Inflammatory macrophage treated with lipopolysaccharide for 1 hour (primary cell): ENCODE measurements around the gene RNF5.
"Not testable (repeated sequence)": the region's sequence is repeated elsewhere in the genome, so short reads cannot be mapped to it uniquely, and the experiment has no call there.

Experiments
- DNase-seq, 2 donors: peaks; one replicate each; pipeline ENCODE4 v3.0.0-alpha.2; 2020 to 2022

Gene RNF5, protein sequence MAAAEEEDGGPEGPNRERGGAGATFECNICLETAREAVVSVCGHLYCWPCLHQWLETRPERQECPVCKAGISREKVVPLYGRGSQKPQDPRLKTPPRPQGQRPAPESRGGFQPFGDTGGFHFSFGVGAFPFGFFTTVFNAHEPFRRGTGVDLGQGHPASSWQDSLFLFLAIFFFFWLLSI

GRCh38 chr6:32177788-32178546, at the start of gene RNF5:
Gene RNF5 (plus strand): TSS chr6:32178405. CDS start chr6:32178512, 107 bp downstream.
- DNase-seq = peak; percentile 99 to 100

DNA sequence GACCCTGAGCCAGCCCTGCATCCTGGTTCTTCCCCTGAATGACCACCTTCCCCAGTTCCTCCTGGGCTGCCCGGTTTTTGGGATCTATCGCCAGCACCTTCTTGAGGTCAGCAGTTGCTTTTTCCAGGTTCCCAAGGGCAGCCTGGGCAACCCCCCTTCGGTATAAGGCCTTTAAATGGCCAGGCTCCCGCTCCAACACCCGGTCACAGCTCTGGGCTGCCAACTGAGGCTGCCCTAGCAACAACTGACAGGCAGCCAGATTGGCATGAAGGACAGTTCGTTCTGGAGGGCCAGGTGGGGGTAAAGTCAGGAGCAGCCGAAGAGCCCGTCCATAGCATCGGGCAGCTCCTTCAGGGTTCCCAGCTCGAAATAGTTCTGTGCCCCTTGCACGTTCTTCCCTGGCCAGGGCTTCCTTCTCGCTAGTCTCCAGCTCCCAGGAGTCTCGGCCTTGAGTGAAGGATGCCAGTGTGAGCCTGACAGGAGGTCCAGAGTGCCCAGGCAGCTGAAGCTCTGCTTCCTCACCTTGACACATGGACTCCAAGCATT, 49.4 kb upstream of the RNF5 start:
- no peak for DNase-seq

DNA sequence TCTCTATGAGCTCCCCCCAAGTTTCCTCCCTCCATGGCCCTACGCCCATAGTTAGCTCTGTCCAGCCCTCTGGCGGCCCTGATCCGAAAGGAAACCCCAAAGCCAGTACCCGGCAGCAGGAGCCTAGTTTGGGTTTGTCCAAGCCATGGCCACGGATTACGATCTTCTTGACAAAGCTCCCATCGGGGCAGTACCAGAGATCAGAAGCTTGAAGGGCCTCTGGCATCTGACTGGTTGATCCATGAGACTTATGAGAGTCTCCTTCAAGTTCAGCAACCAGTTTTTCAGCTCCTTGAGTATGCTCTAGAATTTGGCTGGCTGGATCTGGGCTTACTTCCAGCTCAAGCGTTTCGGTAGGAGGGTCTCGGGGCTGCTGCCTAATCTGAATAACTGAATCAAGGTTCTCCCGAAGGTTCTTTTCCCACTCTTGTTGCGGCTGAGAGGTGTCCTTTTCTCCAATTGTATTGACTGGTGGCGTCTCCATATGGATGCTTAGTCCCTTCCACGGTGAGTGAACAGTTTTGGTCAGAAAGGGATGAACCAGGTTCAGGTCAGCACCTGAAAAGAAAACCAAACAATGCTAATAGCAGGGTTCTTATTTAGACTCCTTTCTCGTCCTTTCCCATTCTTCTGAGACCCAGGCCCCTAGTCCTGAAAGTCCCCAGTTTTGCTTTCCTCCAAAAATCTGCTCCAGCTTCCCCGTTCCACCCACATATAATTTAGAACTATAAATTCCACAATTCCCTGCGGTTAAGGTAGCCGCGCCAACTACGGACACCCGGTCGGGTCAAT, 48.7 kb upstream of the RNF5 start:
- no peak for DNase-seq

- no peak for DNase-seq
These were observed 46.7 kb upstream of the RNF5 start for GRCh38 chr6:32131439-32131948.

GRCh38 chr6:32132110-32132509, 46.1 kb upstream of the RNF5 start:
- DNase-seq = no peak

- DNase-seq = no peak
These were observed 44.4 kb upstream of the RNF5 start for GRCh38 chr6:32133786-32134185.

GRCh38 chr6:32137454-32137853, 40.8 kb upstream of the RNF5 start:
- no peak for DNase-seq

DNA sequence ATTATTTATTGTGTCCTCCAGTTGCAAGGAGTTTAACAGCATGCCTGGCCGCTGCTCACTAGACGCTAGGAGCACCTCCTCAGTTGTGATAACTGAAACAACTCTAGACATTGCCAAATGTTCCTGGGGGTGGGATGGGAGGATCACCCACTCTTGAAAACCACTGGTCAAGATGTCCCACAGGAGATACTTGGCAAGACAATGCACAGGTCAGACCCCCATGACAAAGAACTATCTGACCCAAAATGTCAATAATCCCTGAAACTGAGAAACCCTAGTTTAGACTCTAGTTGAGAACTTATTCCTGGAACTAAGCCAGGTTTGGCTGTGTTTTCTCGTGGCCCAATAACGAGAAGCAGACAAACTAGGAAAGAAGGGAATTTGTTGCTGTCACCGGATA, 38.6 kb upstream of the RNF5 start:
- DNase-seq = no peak

GRCh38 chr6:32140420-32141046, 37.7 kb upstream of the RNF5 start:
- DNase-seq = no peak

DNA sequence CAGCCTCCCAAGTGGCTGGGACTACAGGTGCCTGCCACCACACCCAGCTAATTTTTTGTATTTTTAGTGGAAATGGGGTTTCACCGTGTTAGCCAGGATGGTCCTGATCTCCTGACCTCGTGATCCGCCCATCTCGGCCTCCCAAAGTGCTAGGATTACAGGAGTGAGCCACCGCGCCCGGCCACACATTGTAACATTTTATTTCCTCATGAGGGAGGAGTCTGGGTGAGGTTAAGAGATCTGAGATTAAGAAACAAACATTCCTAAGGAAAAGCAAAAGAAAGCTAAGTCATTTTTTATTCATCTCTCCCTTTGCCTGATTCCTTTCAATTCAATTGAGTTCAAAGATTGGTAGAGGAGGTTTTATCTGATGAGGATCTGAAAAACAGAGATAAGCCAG, 34.0 kb upstream of the RNF5 start:
- DNase-seq = not testable (repeated sequence)

- DNase-seq = no peak
These were observed 31.9 kb upstream of the RNF5 start for GRCh38 chr6:32146287-32146686.

GRCh38 chr6:32146687-32147086, 31.5 kb upstream of the RNF5 start:
- DNase-seq = no peak

DNA sequence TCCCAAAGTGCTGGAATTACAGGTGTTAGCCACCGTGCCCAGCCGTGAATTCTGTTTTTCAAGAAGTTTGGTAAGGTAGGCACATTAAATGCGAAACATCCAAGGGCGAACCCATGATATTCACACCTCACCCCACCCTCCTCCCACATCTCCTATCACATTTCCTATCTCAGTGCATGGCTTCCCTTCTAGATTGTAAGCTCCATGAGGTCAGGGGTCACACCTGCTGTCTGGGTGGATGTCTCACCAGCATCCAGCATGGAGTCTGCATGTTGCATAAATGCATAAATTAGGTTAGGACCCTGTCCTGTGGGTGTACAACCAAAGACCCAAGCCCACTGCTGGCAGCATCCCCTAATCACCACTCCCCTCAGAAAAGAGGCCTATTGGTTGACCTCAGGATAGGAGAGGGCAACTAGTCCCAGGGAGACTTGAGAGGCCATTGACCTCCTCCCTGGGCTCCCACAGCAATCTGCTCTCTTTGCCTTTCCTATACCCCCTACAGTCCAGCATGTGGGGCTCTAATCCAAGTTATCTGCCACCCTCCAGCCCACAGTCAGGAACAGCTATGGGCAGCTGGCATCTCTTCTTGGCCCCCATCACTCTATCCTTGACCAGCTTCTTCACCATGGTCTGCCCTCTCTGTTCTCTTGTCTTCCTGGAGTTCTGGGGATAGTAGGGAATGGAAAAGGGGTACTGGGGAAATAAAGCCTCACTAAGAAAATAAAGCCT, 30.6 kb upstream of the RNF5 start:
- DNase-seq = no peak

DNA sequence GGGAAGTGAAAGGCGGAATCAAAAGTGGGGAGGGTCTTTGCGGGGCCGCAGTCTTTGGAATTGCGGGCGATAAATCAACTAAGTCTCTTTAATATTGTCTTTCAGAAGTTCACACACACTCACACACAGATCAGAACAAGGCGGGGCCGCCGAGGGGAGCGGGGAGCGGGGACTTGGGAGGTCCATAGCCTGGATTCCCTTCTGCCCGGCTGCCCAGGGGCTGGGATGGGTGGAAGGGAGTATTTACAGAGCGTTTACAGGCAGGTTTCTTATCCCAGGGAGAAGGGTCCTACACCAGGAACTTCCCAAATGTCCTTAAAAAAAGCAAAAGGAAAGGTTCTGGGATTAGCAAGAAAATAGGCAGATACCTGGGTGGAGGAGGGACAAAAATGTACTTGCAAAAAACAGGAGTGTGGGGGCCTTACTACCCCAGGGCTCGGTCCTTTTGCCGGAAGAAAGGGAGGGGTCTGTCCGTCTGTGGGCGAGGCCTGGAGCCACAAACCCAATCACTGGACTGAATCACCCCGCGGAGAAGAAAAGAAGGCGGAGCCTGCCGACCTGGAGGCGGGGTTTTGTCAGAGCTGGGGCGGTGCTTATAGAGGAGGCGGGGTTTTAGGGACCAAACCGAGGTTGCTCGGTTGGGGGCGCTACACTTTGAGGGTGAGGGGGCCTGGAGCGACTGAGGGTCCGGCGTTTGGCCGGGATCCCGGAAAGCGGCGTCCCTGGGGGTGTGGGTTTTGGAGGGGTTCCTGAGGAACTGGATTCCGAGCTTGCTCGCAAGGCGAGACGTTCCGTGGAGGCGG, 29.7 kb upstream of the RNF5 start:
- peak; percentile 77 to 95 for DNase-seq

DNA sequence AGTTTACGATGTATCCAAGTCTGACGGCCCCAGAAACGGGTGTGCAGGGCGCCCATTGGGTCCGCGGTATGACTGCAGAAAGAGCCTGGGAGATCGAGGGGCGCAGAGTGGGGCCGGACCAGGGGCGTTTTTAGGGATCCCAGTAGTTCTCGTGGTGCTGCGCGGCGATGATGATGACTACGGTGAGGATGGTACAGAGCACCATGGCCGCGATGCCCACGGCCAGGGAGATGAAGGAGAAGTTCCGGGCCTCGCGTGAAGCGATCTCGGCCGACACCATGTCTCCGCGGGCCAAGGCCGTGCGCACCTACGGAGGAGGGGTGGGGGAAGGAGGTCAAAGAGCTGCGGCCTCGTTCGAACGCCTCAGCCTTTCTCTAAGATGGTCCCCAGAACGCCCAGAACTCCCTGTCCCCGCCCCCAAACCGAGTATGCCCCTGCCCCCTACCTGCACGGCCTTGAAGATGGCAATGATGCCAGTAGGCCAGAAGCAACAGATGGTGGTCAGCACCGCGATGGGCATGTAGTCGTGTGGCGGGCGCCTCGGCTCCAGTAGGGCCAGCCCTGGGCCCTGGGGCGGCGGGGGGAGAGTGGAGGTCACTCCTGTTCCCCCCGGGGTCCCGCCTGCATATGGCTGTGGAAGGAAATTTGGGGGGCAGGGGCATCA, 29.0 kb upstream of the RNF5 start:
- DNase-seq = no peak

GRCh38 chr6:32149932-32150870, 28.0 kb upstream of the RNF5 start:
- no peak for DNase-seq

GRCh38 chr6:32151181-32151862, 26.9 kb upstream of the RNF5 start:
- DNase-seq = no peak

DNA sequence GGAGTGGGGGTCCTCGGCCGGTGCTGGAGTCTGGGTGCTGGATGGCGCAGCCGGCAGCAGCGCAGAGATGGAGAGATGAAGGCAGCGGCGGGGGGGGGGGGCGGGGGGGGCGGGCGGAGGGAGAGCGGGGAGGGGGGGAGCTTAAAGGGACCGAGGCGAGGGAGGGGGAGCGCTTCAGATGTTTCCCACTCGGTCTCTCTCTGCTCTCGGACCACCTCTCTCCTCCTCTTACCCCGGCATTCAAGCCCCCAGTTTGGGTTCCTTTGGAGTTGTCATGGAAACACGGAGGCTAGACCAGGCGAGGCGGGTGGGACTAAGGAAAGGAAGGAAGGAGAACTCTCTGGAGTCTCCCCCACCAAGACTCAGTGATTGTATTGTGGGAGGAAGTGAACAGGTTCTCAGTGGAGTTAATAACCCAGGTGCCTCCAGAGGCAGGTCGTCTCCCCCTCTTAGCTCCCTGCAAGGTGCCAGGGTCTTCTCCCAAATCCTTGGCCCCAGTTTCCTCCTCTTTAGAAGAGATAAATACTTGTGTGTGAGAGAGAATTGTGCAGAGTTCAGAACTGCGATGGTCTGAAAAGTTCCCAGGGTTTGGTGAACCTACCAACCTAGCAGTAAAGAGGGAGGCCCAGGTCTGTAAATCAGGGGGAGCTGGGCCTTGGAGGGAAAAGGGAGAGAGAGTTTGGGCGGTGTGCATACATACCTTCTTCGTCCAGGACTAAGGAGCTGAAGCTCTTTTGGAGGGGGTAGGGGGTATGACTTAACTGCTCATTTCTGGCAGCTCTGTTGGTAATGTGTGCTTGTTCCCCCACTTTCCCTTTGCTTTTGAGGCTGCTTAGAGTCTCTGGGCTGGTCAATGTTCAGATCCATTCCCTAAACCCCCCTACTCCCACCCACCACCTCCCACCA, 26.1 kb upstream of the RNF5 start, which contains the start of gene PRRT1:
Gene PRRT1 (minus strand): TSS at position 77 of the 906 bp plus-strand sequence. CDS start 112 bp downstream, outside the sequence.
- DNase-seq = no peak
